Keratinocyte (primary cell): ENCODE measurements around the gene SLC17A4. TPM values are rescaled to one million over a fixed set of nuclear protein-coding genes. Genes with fewer than 3 reads are reported as not detected.

Source experiments
- DNase-seq: peaks from one replicate; pipeline ENCODE4 v3.0.0-alpha.2; 2011; ENCODE audit warnings: low read depth, missing footprints, low spot score
- FAIRE-seq: peaks from 2 replicates; lab custom pipeline; 2011; peaks lifted over from hg19 to GRCh38; lab: Jason Lieb, UNC
- H2AFZ ChIP-seq: 2 replicates; pipeline ENCODE4 v1.6.0; 2012; ENCODE audit warnings: low read length, control low read depth, inconsistent platforms; ENCODE audit not compliant: control insufficient read depth
- H3K27ac ChIP-seq: 2 replicates; pipeline ENCODE4 v1.5.1; 2011; ENCODE audit warnings: low read length; ENCODE audit not compliant: control insufficient read depth, insufficient read depth
- H3K27me3 ChIP-seq: 3 replicates; pipeline ENCODE4 v1.6.0; 2011; ENCODE audit warnings: low read length; ENCODE audit not compliant: control insufficient read depth, insufficient read depth; ENCODE audit errors: extremely low read depth
- H3K36me3 ChIP-seq, 2 experiments: 2 replicates in 1 of 2; 3 replicates in 1 of 2; pipeline ENCODE4 v1.5.1; 2011; ENCODE audit warnings: low read length in 2 of 2, mild to moderate bottlenecking in 1 of 2; ENCODE audit not compliant: control insufficient read depth in 2 of 2, insufficient read depth in 2 of 2; ENCODE audit errors: extremely low read depth in 1 of 2
- H3K4me1 ChIP-seq: 3 replicates; pipeline ENCODE4 v1.5.1; 2011; ENCODE audit warnings: low read length; ENCODE audit not compliant: control insufficient read depth, insufficient read depth; ENCODE audit errors: extremely low read depth
- H3K4me2 ChIP-seq: 3 replicates; pipeline ENCODE4 v1.6.0; 2011; ENCODE audit warnings: low read depth, low read length; ENCODE audit not compliant: control insufficient read depth, insufficient read depth; ENCODE audit errors: extremely low read depth
- H3K4me3 ChIP-seq, 3 experiments: fragments of 200-600 bp in 1 of 3; sonication (generic) in 1 of 3; 2 replicates in 2 of 3; 3 replicates in 1 of 3; pipeline ENCODE4 v1.5.1; 2011 to 2016; ENCODE audit warnings: low read length in 3 of 3, mild to moderate bottlenecking in 3 of 3, control low read depth in 2 of 3, inconsistent platforms in 1 of 3, low read depth in 1 of 3, mixed read lengths in 1 of 3, mixed run types in 1 of 3, moderate library complexity in 1 of 3; ENCODE audit not compliant: control insufficient read depth in 2 of 3, insufficient read depth in 2 of 3; ENCODE audit errors: extremely low read depth in 1 of 3
- H3K79me2 ChIP-seq: 2 replicates; pipeline ENCODE4 v1.6.0; 2012; ENCODE audit warnings: low read length; ENCODE audit not compliant: control insufficient read depth, insufficient read depth
- H3K9ac ChIP-seq: 3 replicates; pipeline ENCODE4 v1.6.0; 2011; ENCODE audit warnings: low read length; ENCODE audit not compliant: control insufficient read depth, insufficient read depth; ENCODE audit errors: extremely low read depth
- H3K9me1 ChIP-seq: 3 replicates; pipeline ENCODE4 v1.6.0; 2011; ENCODE audit warnings: low read length; ENCODE audit not compliant: control insufficient read depth, insufficient read depth; ENCODE audit errors: extremely low read depth
- H3K9me3 ChIP-seq: 2 replicates; pipeline ENCODE4 v1.5.1; 2012; ENCODE audit warnings: low read depth, low read length; ENCODE audit not compliant: control insufficient read depth
- H4K20me1 ChIP-seq: 3 replicates; pipeline ENCODE4 v1.6.0; 2011; ENCODE audit warnings: low read length; ENCODE audit not compliant: control insufficient read depth, insufficient read depth; ENCODE audit errors: extremely low read depth
- EZH2 ChIP-seq: IDR thresholded peaks from one replicate; pipeline ENCODE4 v1.6.1; 2012; ENCODE audit warnings: inconsistent platforms, mild to moderate bottlenecking, low read length, moderate library complexity
- dilution Hi-C: fragments of 300-500 bp; cut with MboI; formaldehyde crosslinking; loops from one replicate; pipeline ENCODE4 v1.7.0; 2020; ENCODE audit warnings: low sequenced_read_pairs; ENCODE audit not compliant: extremely low pct_ligation_motif_present
- polyA plus RNA-seq, 5 experiments: library from polyadenylated mRNA; depleted of rRNA in 3 of 5; stranded (reverse) in 3 of 5; stranded (forward) in 1 of 5; unstranded in 1 of 5; fragments of >200 nt; gene quantifications; 1 replicate in 1 of 5; 2 replicates in 3 of 5; 3 replicates in 1 of 5; pipeline versions ENCODE4 v1.2.1 to v1.2.3, GENCODE V29; 2011 to 2012; ENCODE audit warnings: missing spikeins in 2 of 5, low read depth in 1 of 5, low replicate concordance in 1 of 5
- TF ChIP-seq, protein P1 (sequence below), 3 experiments: IDR thresholded peaks in 1 of 3; conservative IDR thresholded peaks in 1 of 3; optimal IDR thresholded peaks in 1 of 3; 2 replicates in 2 of 3; 3 replicates in 1 of 3; pipeline versions ENCODE3 to v1.5.1; 2011; ENCODE audit warnings: low read length in 3 of 3, mild to moderate bottlenecking in 3 of 3, moderate library complexity in 2 of 3, control low read depth in 1 of 3, inconsistent platforms in 1 of 3; ENCODE audit not compliant: insufficient read depth in 2 of 3; ENCODE audit errors: extremely low read depth in 1 of 3

SLC17A4 gene
- polyA plus RNA-seq, 1 donor (not counting 4 experiments of a cell fraction or from before 2014, with no cell fraction given) = not detected

DNA sequence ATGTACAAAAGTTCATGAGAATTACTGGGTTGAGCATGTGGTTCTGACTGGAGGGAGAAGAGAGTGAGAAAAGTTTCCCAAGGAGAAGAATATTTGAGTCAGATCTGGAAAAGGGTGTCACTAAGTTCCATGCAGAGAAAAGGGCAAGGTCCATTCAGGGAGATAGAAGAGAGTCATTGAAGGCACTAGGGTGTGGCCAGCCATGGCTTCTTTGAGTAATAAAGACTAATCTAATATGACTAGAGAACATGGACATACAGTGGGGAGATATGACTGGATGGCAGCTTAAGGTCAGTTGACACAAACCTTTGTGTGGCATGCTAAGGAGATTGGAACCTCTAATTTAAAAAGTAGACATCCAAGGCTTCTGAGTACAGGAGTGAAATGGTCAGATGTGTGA lies 10.7 kb upstream of the SLC17A4 start:
- dilution Hi-C loops = no loop called here
- Histone ChIP-seq H3K4me2 (no peak overlapping the region), H3K27ac (no peak overlapping the region), H2AFZ (no peak overlapping the region), H3K9ac (no peak overlapping the region), H3K36me3 (no peaks in the 10 kb centered on the region), H3K9me1 (no peaks in the 10 kb centered on the region), H3K4me3 (no peak overlapping the region), H4K20me1 (no peaks in the 10 kb centered on the region), H3K4me1 (no peaks in the 10 kb centered on the region), H3K79me2 (no peaks in the 10 kb centered on the region), H3K27me3 (no peaks in the 10 kb centered on the region), H3K9me3 (no peaks in the 10 kb centered on the region)
- DNase-seq (no peak), FAIRE-seq (no peak)
- TF ChIP-seq, protein P1, sequence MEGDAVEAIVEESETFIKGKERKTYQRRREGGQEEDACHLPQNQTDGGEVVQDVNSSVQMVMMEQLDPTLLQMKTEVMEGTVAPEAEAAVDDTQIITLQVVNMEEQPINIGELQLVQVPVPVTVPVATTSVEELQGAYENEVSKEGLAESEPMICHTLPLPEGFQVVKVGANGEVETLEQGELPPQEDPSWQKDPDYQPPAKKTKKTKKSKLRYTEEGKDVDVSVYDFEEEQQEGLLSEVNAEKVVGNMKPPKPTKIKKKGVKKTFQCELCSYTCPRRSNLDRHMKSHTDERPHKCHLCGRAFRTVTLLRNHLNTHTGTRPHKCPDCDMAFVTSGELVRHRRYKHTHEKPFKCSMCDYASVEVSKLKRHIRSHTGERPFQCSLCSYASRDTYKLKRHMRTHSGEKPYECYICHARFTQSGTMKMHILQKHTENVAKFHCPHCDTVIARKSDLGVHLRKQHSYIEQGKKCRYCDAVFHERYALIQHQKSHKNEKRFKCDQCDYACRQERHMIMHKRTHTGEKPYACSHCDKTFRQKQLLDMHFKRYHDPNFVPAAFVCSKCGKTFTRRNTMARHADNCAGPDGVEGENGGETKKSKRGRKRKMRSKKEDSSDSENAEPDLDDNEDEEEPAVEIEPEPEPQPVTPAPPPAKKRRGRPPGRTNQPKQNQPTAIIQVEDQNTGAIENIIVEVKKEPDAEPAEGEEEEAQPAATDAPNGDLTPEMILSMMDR (optimal IDR thresholded peaks at IDR 0.05 in 1 of 3, IDR thresholded peaks at IDR 0.05 in 1 of 3, conservative IDR thresholded peaks at IDR 0.05 in 1 of 3; ENCODE audit: extremely low read depth in 1 of 3, insufficient read depth in 2 of 3, low read length in 3 of 3) = no peak
- no peak for TF ChIP-seq EZH2

DNA sequence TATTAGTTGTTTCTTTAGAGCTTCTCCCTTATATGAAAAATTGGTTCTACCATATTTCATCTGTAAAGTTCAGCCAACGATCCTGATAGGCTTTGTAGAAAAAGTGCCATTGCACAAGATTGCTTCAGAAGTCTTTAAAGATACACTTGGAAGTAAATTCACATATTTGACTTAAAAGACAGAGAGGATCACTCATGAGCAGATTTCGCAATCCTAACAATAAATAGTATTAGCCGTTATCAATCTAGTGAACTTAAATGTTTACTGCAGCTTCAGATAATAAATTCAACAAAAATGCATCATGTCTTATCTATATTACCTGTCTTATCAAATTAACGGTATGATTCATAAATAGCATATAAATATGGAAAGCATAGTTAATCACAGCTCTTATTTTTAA lies 8.7 kb upstream of the SLC17A4 start:
- no peak for TF ChIP-seq EZH2
- TF ChIP-seq, protein P1 (optimal IDR thresholded peaks at IDR 0.05 in 1 of 3, IDR thresholded peaks at IDR 0.05 in 1 of 3, conservative IDR thresholded peaks at IDR 0.05 in 1 of 3; ENCODE audit: extremely low read depth in 1 of 3, insufficient read depth in 2 of 3, low read length in 3 of 3) = no peak
- Histone ChIP-seq H3K9me1 (no peaks in the 10 kb centered on the region), H4K20me1 (no peaks in the 10 kb centered on the region), H3K4me1 (no peaks in the 10 kb centered on the region), H3K79me2 (no peaks in the 10 kb centered on the region), H3K27ac (no peak overlapping the region), H3K9me3 (no peaks in the 10 kb centered on the region), H3K27me3 (no peaks in the 10 kb centered on the region), H3K4me2 (no peak overlapping the region), H3K4me3 (no peak overlapping the region), H2AFZ (no peak overlapping the region), H3K36me3 (no peaks in the 10 kb centered on the region), H3K9ac (no peak overlapping the region)
- dilution Hi-C loops = no loop called here
- FAIRE-seq (no peak), DNase-seq (no peak)
